WTC11 (cell line): ENCODE measurements around the gene TNXB. TPM values are rescaled to one million over a fixed set of nuclear protein-coding genes. Genes with fewer than 3 reads are reported as not detected.

Experiments used
- ATAC-seq: fragments of 200-7000 bp; cut with Tn5 transposase; 2 replicates; pipeline ENCODE4 v1.10.0; 2021; ENCODE audit warnings: mild to moderate bottlenecking, moderate library complexity
- CTCF ChIA-PET: fragments of 300-600 bp; sonication (Branson Sonifier 250); formaldehyde crosslinking; loops from one replicate; lab custom pipeline; 2021; ENCODE audit warnings: antibody characterized with exemption; lab: Charles Lee
- POLR2A ChIA-PET: fragments of 350-600 bp; sonication (Branson Sonifier 250); formaldehyde crosslinking; loops from one replicate; lab custom pipeline; 2021; ENCODE audit warnings: antibody characterized with exemption; lab: Charles Lee
- DNase-seq: peaks from one replicate; pipeline ENCODE4 v3.0.0; 2021; ENCODE audit warnings: low spot score
- H3K27ac Mint-ChIP-seq: 2 replicates; pipeline ENCODE4 v1.8.0; 2021; ENCODE audit warnings: mixed read lengths
- H3K27me3 Mint-ChIP-seq: 2 replicates; pipeline ENCODE4 v1.8.0; 2021; ENCODE audit warnings: low read depth, mild to moderate bottlenecking, moderate library complexity, mixed read lengths
- H3K36me3 Mint-ChIP-seq: 2 replicates; pipeline ENCODE4 v1.8.0; 2021; ENCODE audit warnings: mixed read lengths
- H3K4me1 Mint-ChIP-seq: 2 replicates; pipeline ENCODE4 v1.8.0; 2022; ENCODE audit warnings: mixed read lengths
- H3K4me3 Mint-ChIP-seq: 2 replicates; pipeline ENCODE4 v1.8.0; 2021; ENCODE audit warnings: mild to moderate bottlenecking, moderate library complexity, mixed read lengths
- H3K9me3 Mint-ChIP-seq: 2 replicates; pipeline ENCODE4 v1.8.0; 2021; ENCODE audit warnings: mixed read lengths
- CREM ChIP-seq: sonication (generic); formaldehyde crosslinking; IDR thresholded peaks from 2 replicates; pipeline ENCODE4 v1.8.1; 2022; ENCODE audit warnings: mild to moderate bottlenecking, missing genetic modification reagents, moderate library complexity
- GRHL2 ChIP-seq: fragments of 250-450 bp; sonication (Bioruptor Pico); IDR thresholded peaks from 2 replicates; pipeline ENCODE4 v1.8.0; 2022; ENCODE audit warnings: mild to moderate bottlenecking, moderate library complexity; ENCODE audit not compliant: insufficient replicate concordance, severe bottlenecking
- HMGA2 ChIP-seq: fragments of 250-450 bp; sonication (Bioruptor Pico); IDR thresholded peaks from 2 replicates; pipeline ENCODE4 v1.4.0; 2021; ENCODE audit warnings: mild to moderate bottlenecking, moderate library complexity
- NR1H2 ChIP-seq: sonication (generic); formaldehyde crosslinking; IDR thresholded peaks from 2 replicates; pipeline ENCODE4 v1.9.0; 2021; ENCODE audit warnings: mild to moderate bottlenecking, moderate library complexity, missing genetic modification reagents
- NR2C2 ChIP-seq: sonication (generic); formaldehyde crosslinking; IDR thresholded peaks from 2 replicates; pipeline ENCODE4 v1.8.0; 2022; ENCODE audit warnings: mild to moderate bottlenecking, missing genetic modification reagents
- PRDM15 ChIP-seq: sonication (generic); formaldehyde crosslinking; IDR thresholded peaks from 2 replicates; pipeline ENCODE4 v1.8.0; 2022; ENCODE audit warnings: missing genetic modification reagents
- SP1 ChIP-seq: sonication (generic); formaldehyde crosslinking; conservative IDR thresholded peaks from 2 replicates; pipeline ENCODE4 v1.8.1; 2022; ENCODE audit warnings: missing genetic modification reagents
- TCF7 ChIP-seq: sonication (generic); formaldehyde crosslinking; IDR thresholded peaks from 2 replicates; pipeline ENCODE4 v1.8.0; 2022; ENCODE audit warnings: mild to moderate bottlenecking, low read depth, missing genetic modification reagents, moderate library complexity
- TEAD1 ChIP-seq: sonication (generic); formaldehyde crosslinking; IDR thresholded peaks from 2 replicates; pipeline ENCODE4 v1.8.0; 2022; ENCODE audit warnings: mild to moderate bottlenecking, missing genetic modification reagents
- ZNF232 ChIP-seq: sonication (generic); formaldehyde crosslinking; IDR thresholded peaks from 2 replicates; pipeline ENCODE4 v1.8.0; 2022; ENCODE audit warnings: mild to moderate bottlenecking, missing genetic modification reagents
- total RNA-seq: library from RNA; stranded (reverse); gene quantifications from 3 replicates; pipeline ENCODE4 v1.2.3, GENCODE V29; 2021
- TF ChIP-seq, protein P1 (sequence below): sonication (generic); formaldehyde crosslinking; IDR thresholded peaks from 2 replicates; pipeline ENCODE4 v1.8.1; 2023; ENCODE audit warnings: mild to moderate bottlenecking, missing genetic modification reagents, borderline replicate concordance
- TF ChIP-seq, protein P2 (sequence below): sonication (generic); formaldehyde crosslinking; IDR thresholded peaks from 2 replicates; pipeline ENCODE4 v1.8.0; 2023; ENCODE audit warnings: mild to moderate bottlenecking, missing genetic modification reagents
- TF ChIP-seq, protein P3 (sequence below): sonication (generic); formaldehyde crosslinking; IDR thresholded peaks from 2 replicates; pipeline ENCODE4 v1.8.0; 2023; ENCODE audit warnings: missing genetic modification reagents
- TF ChIP-seq, protein P4 (sequence below): sonication (generic); formaldehyde crosslinking; conservative IDR thresholded peaks from 2 replicates; pipeline ENCODE4 v1.8.1; 2023; ENCODE audit warnings: mild to moderate bottlenecking, low read depth, missing genetic modification reagents, moderate library complexity

Gene TNXB
- total RNA-seq, 1 experiment from 2014 or later, result 6.4 TPM

DNA sequence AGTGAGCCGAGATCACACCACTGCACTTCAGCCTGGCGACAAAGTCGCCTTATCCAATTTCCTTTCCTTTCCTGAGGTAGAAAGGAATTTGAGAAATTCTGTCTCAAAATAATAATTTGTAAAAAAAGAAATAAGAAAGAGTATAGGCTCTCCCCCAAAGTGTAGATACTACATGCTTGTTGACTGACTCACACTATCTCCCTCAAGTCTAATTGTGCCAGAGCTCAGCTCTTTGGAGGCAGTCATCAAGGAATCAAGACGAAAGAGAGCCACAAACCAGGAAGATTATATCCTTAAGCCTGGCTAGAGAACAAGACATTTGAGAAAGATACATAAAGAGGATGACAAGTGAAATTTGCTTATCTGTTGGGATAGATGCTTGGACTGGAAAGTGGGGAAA lies 24.6 kb upstream of the TNXB start (continued):
- TF ChIP-seq PRDM15 (CRISPR knock-in tag) (no peak), HMGA2 (CRISPR knock-in tag) (no peak), SP1 (CRISPR knock-in tag) (no peak), GRHL2 (CRISPR knock-in tag) (no peak)

DNA sequence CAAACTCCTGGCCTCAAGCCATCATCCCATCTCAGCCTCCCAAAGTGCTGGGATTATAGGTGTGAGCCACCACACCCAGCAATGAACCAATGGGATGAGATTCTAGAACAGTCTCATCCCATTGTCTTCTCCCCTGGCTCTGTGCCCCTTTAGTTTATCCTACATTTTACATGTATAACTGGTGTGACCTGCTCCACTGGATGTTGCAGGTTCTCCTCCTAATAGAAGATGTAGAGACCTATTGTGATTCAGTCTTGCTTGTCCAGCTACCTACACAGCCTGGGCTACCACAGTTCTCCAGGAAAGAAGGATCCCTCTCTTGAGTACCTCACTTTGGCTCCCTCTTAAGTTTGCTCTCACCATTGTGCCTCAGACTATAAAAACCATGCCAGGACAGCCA lies 23.0 kb upstream of the TNXB start:
- H3K4me3 Mint-ChIP-seq, result peak overlapping the region; percentile 45; the same call in 1 of the 2 replicates
- CTCF ChIA-PET, result interaction anchor here (0.6 to 6.1 kb wide), 2 partner anchors 14 kb away, joined by 3 to 63 read pairs; no protein-coding TSS in a partner anchor
- no peak for TF ChIP-seq NR2C2
- TF ChIP-seq ZNF232 (CRISPR knock-in tag), result no peak
- DNase-seq (no peak), ATAC-seq (no peak)
- no peak overlapping the region for H3K27ac Mint-ChIP-seq
- peaks cover 24% of the 10 kb centered on the region for H3K27me3 Mint-ChIP-seq
- no peaks in the 10 kb centered on the region for H3K36me3 Mint-ChIP-seq
- POLR2A ChIA-PET, result no interaction called here
- H3K4me1 Mint-ChIP-seq, result peaks cover 17% of the 10 kb centered on the region
- H3K9me3 Mint-ChIP-seq, result no peaks in the 10 kb centered on the region

GRCh38 chr6:32131439-32131948 lies 22.4 kb upstream of the TNXB start:
- peaks cover 24% of the 10 kb centered on the region for H3K27me3 Mint-ChIP-seq
- TF ChIP-seq NR1H2 (CRISPR knock-in tag) (no peak), NR2C2 (no peak)
- TF ChIP-seq, protein P1, sequence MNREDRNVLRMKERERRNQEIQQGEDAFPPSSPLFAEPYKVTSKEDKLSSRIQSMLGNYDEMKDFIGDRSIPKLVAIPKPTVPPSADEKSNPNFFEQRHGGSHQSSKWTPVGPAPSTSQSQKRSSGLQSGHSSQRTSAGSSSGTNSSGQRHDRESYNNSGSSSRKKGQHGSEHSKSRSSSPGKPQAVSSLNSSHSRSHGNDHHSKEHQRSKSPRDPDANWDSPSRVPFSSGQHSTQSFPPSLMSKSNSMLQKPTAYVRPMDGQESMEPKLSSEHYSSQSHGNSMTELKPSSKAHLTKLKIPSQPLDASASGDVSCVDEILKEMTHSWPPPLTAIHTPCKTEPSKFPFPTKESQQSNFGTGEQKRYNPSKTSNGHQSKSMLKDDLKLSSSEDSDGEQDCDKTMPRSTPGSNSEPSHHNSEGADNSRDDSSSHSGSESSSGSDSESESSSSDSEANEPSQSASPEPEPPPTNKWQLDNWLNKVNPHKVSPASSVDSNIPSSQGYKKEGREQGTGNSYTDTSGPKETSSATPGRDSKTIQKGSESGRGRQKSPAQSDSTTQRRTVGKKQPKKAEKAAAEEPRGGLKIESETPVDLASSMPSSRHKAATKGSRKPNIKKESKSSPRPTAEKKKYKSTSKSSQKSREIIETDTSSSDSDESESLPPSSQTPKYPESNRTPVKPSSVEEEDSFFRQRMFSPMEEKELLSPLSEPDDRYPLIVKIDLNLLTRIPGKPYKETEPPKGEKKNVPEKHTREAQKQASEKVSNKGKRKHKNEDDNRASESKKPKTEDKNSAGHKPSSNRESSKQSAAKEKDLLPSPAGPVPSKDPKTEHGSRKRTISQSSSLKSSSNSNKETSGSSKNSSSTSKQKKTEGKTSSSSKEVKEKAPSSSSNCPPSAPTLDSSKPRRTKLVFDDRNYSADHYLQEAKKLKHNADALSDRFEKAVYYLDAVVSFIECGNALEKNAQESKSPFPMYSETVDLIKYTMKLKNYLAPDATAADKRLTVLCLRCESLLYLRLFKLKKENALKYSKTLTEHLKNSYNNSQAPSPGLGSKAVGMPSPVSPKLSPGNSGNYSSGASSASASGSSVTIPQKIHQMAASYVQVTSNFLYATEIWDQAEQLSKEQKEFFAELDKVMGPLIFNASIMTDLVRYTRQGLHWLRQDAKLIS (CRISPR knock-in tag), result no peak
- TF ChIP-seq, all 79 proteins: peak for 0
- peaks cover 23% of the 10 kb centered on the region for H3K4me1 Mint-ChIP-seq
- no peak for DNase-seq
- peak overlapping the region; percentile 41 for H3K4me3 Mint-ChIP-seq
- ChIA-PET POLR2A (interaction anchor here (1.6 kb wide), 1 partner anchor 17 kb away, joined by 4 read pairs; no protein-coding TSS in a partner anchor), CTCF (interaction anchor here (0.6 to 6.1 kb wide), 3 partner anchors 11 to 15 kb away, joined by 3 to 63 read pairs (median 6); no protein-coding TSS in a partner anchor)
- no peak overlapping the region for H3K27ac Mint-ChIP-seq
- H3K9me3 Mint-ChIP-seq, result no peaks in the 10 kb centered on the region
- no peaks in the 10 kb centered on the region for H3K36me3 Mint-ChIP-seq
- ATAC-seq, result no peak

DNA sequence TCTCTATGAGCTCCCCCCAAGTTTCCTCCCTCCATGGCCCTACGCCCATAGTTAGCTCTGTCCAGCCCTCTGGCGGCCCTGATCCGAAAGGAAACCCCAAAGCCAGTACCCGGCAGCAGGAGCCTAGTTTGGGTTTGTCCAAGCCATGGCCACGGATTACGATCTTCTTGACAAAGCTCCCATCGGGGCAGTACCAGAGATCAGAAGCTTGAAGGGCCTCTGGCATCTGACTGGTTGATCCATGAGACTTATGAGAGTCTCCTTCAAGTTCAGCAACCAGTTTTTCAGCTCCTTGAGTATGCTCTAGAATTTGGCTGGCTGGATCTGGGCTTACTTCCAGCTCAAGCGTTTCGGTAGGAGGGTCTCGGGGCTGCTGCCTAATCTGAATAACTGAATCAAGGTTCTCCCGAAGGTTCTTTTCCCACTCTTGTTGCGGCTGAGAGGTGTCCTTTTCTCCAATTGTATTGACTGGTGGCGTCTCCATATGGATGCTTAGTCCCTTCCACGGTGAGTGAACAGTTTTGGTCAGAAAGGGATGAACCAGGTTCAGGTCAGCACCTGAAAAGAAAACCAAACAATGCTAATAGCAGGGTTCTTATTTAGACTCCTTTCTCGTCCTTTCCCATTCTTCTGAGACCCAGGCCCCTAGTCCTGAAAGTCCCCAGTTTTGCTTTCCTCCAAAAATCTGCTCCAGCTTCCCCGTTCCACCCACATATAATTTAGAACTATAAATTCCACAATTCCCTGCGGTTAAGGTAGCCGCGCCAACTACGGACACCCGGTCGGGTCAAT lies 20.4 kb upstream of the TNXB start:
- Mint-ChIP-seq H3K36me3 (peaks cover 7% of the 10 kb centered on the region), H3K27me3 (peaks cover 12% of the 10 kb centered on the region), H3K27ac (peak overlapping the region; percentile 93), H3K4me1 (peaks cover 23% of the 10 kb centered on the region), H3K9me3 (no peaks in the 10 kb centered on the region), H3K4me3 (peak overlapping the region; percentile 95)
- DNase-seq (no peak), ATAC-seq (no peak)
- ChIA-PET CTCF (interaction anchor here (0.6 to 6.1 kb wide), 12 partner anchors 9 to 824 kb away, joined by 3 to 63 read pairs (median 6); partner anchors contain the start of genes EGFL8 and PRRT1), POLR2A (interaction anchor here (0.5 to 1.9 kb wide), 8 partner anchors 17 to 1917 kb away, joined by 3 to 5 read pairs (median 4); no protein-coding TSS in a partner anchor)
- TF ChIP-seq, protein P2, sequence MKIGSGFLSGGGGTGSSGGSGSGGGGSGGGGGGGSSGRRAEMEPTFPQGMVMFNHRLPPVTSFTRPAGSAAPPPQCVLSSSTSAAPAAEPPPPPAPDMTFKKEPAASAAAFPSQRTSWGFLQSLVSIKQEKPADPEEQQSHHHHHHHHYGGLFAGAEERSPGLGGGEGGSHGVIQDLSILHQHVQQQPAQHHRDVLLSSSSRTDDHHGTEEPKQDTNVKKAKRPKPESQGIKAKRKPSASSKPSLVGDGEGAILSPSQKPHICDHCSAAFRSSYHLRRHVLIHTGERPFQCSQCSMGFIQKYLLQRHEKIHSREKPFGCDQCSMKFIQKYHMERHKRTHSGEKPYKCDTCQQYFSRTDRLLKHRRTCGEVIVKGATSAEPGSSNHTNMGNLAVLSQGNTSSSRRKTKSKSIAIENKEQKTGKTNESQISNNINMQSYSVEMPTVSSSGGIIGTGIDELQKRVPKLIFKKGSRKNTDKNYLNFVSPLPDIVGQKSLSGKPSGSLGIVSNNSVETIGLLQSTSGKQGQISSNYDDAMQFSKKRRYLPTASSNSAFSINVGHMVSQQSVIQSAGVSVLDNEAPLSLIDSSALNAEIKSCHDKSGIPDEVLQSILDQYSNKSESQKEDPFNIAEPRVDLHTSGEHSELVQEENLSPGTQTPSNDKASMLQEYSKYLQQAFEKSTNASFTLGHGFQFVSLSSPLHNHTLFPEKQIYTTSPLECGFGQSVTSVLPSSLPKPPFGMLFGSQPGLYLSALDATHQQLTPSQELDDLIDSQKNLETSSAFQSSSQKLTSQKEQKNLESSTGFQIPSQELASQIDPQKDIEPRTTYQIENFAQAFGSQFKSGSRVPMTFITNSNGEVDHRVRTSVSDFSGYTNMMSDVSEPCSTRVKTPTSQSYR, result no peak
- TF ChIP-seq CREM (CRISPR knock-in tag) (no peak), TEAD1 (CRISPR knock-in tag) (no peak), TCF7 (CRISPR knock-in tag) (no peak)
- TF ChIP-seq, protein P3, sequence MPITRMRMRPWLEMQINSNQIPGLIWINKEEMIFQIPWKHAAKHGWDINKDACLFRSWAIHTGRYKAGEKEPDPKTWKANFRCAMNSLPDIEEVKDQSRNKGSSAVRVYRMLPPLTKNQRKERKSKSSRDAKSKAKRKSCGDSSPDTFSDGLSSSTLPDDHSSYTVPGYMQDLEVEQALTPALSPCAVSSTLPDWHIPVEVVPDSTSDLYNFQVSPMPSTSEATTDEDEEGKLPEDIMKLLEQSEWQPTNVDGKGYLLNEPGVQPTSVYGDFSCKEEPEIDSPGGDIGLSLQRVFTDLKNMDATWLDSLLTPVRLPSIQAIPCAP, result no peak
- TF ChIP-seq, protein P4, sequence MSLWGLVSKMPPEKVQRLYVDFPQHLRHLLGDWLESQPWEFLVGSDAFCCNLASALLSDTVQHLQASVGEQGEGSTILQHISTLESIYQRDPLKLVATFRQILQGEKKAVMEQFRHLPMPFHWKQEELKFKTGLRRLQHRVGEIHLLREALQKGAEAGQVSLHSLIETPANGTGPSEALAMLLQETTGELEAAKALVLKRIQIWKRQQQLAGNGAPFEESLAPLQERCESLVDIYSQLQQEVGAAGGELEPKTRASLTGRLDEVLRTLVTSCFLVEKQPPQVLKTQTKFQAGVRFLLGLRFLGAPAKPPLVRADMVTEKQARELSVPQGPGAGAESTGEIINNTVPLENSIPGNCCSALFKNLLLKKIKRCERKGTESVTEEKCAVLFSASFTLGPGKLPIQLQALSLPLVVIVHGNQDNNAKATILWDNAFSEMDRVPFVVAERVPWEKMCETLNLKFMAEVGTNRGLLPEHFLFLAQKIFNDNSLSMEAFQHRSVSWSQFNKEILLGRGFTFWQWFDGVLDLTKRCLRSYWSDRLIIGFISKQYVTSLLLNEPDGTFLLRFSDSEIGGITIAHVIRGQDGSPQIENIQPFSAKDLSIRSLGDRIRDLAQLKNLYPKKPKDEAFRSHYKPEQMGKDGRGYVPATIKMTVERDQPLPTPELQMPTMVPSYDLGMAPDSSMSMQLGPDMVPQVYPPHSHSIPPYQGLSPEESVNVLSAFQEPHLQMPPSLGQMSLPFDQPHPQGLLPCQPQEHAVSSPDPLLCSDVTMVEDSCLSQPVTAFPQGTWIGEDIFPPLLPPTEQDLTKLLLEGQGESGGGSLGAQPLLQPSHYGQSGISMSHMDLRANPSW (CRISPR knock-in tag), result no peak
